Duodenal mucosa (tissue), 2 donors: Measurements from ENCODE around the gene CEP128.

ENCODE experiments used
- H3K27ac ChIP-seq: one replicate; pipeline ENCODE4 v1.7.0; 2013; ENCODE audit warnings: low read depth, low read length
- H3K27me3 ChIP-seq, 2 donors: one replicate each; pipeline ENCODE4 v1.7.0; 2013; ENCODE audit warnings: low read length in 2 of 2, control low read depth in 1 of 2; ENCODE audit not compliant: insufficient read depth in 2 of 2, control insufficient read depth in 1 of 2
- H3K36me3 ChIP-seq, 2 donors: one replicate each; pipeline ENCODE4 v1.7.0; 2013; ENCODE audit warnings: low read length in 2 of 2, control low read depth in 1 of 2; ENCODE audit not compliant: insufficient read depth in 2 of 2, control insufficient read depth in 1 of 2
- H3K4me1 ChIP-seq, 2 donors: one replicate each; pipeline ENCODE4 v1.7.0; 2013; ENCODE audit warnings: low read length in 2 of 2, control low read depth in 1 of 2; ENCODE audit not compliant: insufficient read depth in 2 of 2, control insufficient read depth in 1 of 2
- H3K4me3 ChIP-seq, 2 donors: one replicate each; pipeline ENCODE4 v1.7.0; 2013; ENCODE audit warnings: low read length in 2 of 2, low read depth in 1 of 2
- H3K9ac ChIP-seq, 2 donors: one replicate each; pipeline ENCODE4 v1.7.0; 2013; ENCODE audit warnings: low read length in 2 of 2, low read depth in 1 of 2
- H3K9me3 ChIP-seq, 2 donors: one replicate each; pipeline ENCODE4 v1.7.0; 2013; ENCODE audit warnings: low read length in 2 of 2, control low read depth in 1 of 2; ENCODE audit not compliant: control insufficient read depth in 1 of 2

CEP128 gene

GRCh38 chr14:80705241-80705980 is 236.1 kb downstream of the CEP128 start:
- Histone ChIP-seq H3K36me3 (no peaks in the 10 kb centered on the region), H3K4me3 (no peak overlapping the region), H3K9ac (no peak overlapping the region)

GRCh38 chr14:80700601-80701000 is 240.9 kb downstream of the CEP128 start:
- H3K36me3 ChIP-seq, result no peaks in the 10 kb centered on the region
- H3K9ac ChIP-seq, result no peak overlapping the region
- H3K27me3 ChIP-seq, result no peaks in the 10 kb centered on the region
- H3K27ac ChIP-seq, result no peak overlapping the region
- no peaks in the 10 kb centered on the region for H3K9me3 ChIP-seq
- H3K4me3 ChIP-seq, result no peak overlapping the region
- H3K4me1 ChIP-seq, result no peaks in the 10 kb centered on the region

More at GRCh38 chr14:80705241-80705980, 236.1 kb downstream of the CEP128 start:
- no peak overlapping the region for H3K27ac ChIP-seq
- no peaks in the 10 kb centered on the region for H3K27me3 ChIP-seq
- H3K4me1 ChIP-seq, result no peaks in the 10 kb centered on the region
- no peaks in the 10 kb centered on the region for H3K9me3 ChIP-seq

DNA sequence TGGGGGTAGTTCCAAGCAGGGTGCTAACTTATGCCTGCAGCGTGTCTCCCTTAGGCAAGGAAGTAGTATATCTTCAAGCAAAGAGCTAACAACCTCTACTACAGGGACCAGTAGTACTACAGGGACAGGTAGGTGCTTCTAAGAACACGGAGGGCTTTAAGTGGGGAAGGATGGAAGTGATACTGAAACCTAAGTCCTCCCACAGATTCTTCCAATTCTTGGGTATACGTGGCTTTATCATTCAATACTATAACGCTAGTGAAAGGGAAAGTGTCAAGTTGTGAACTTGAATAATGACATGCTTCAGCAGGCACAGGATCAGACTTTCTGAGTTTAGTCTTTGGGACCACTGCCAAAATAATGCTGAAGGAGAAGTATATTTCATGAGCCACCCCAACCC is 241.7 kb downstream of the CEP128 start:
- H3K27me3 ChIP-seq, result no peaks in the 10 kb centered on the region
- H3K4me1 ChIP-seq, result no peaks in the 10 kb centered on the region
- H3K36me3 ChIP-seq, result no peaks in the 10 kb centered on the region
- H3K27ac ChIP-seq, result no peak overlapping the region
- H3K9me3 ChIP-seq, result no peaks in the 10 kb centered on the region
- no peak overlapping the region for H3K9ac ChIP-seq
- no peak overlapping the region for H3K4me3 ChIP-seq

- no peak overlapping the region for H3K4me3 ChIP-seq
- H3K27me3 ChIP-seq, result no peaks in the 10 kb centered on the region
- H3K36me3 ChIP-seq, result no peaks in the 10 kb centered on the region
- no peaks in the 10 kb centered on the region for H3K4me1 ChIP-seq
- H3K9me3 ChIP-seq, result no peaks in the 10 kb centered on the region
- no peak overlapping the region for H3K9ac ChIP-seq
- H3K27ac ChIP-seq, result no peak overlapping the region
Observed at GRCh38 chr14:80698974-80699373, 242.6 kb downstream of the CEP128 start.

DNA sequence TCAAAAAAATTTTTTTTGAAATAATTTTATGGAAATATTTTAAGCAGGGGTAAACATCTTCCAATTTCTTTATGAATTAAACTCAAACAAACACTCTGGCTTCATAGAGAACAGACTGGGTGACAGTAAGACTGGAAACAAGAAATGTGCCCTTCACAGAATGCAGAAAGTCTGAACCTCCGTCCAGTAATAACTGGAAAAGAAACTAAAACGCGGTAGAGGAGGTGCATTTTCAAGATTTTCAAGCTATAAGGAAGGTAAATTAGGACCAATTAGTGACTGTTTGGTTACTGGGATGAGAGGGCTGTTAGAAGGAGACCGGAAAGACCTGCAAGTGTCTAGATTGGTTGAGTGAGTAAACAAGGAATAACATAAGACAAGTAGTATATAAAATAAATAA is 245.7 kb downstream of the CEP128 start:
- Histone ChIP-seq H3K4me3 (no peak overlapping the region), H3K9me3 (no peaks in the 10 kb centered on the region), H3K9ac (no peak overlapping the region), H3K27me3 (no peaks in the 10 kb centered on the region), H3K4me1 (no peaks in the 10 kb centered on the region), H3K36me3 (no peaks in the 10 kb centered on the region), H3K27ac (no peak overlapping the region)

DNA sequence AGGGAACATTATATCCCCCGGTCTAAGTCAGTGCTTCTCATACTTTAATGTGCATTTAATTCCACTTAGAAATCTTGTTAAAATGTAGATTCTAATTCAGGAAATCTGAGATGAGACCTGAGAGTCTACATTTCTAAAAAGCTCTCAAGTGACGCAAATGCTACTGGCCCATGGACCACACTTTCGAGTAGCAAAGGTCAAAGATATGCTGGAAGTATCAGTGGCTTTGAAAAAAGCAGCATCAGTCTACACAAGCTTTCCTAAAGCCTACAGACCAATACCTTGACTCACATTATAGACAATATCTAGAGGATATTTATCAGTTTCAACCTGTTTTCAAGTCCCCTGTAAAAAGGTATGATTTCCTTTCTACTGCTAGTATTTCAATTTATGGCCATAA is 248.6 kb downstream of the CEP128 start:
- H3K9me3 ChIP-seq, result no peaks in the 10 kb centered on the region
- H3K36me3 ChIP-seq, result no peaks in the 10 kb centered on the region
- no peak overlapping the region for H3K9ac ChIP-seq
- H3K27me3 ChIP-seq, result no peaks in the 10 kb centered on the region
- no peaks in the 10 kb centered on the region for H3K4me1 ChIP-seq
- H3K27ac ChIP-seq, result no peak overlapping the region
- no peak overlapping the region for H3K4me3 ChIP-seq

GRCh38 chr14:80681651-80682050 is 259.9 kb downstream of the CEP128 start:
- Histone ChIP-seq H3K4me3 (no peak overlapping the region), H3K4me1 (no peaks in the 10 kb centered on the region), H3K9ac (no peak overlapping the region), H3K27ac (no peak overlapping the region), H3K27me3 (no peaks in the 10 kb centered on the region), H3K36me3 (no peaks in the 10 kb centered on the region), H3K9me3 (peaks cover 10 to 21% of the 10 kb centered on the region in 2 donors)

GRCh38 chr14:80679273-80679672 is 262.3 kb downstream of the CEP128 start:
- Histone ChIP-seq H3K4me3 (no peak overlapping the region), H3K27ac (no peak overlapping the region), H3K9me3 (peaks cover 10 to 21% of the 10 kb centered on the region in 2 donors), H3K36me3 (no peaks in the 10 kb centered on the region), H3K4me1 (no peaks in the 10 kb centered on the region), H3K9ac (no peak overlapping the region), H3K27me3 (no peaks in the 10 kb centered on the region)

DNA sequence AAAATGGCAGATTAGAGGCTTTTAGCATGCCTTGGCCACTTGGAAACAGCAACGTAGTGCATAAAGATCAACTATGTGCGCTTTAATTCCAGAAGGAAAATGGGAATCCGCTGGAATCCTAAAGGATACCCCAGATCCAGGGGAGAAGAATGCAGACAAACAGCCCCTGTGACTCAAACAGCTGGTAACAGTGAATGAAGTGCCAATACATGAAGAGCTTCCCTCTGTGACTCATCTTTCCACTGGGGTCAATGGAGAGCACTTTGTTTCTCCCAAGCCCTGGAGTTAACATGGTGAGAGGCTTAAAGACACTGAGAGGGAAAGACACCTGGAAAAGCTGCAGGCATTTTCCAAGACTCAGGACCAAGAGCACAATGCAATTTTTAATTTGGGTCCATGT is 263.1 kb downstream of the CEP128 start:
- no peaks in the 10 kb centered on the region for H3K4me1 ChIP-seq
- peaks cover 10 to 21% of the 10 kb centered on the region in 2 donors for H3K9me3 ChIP-seq
- no peaks in the 10 kb centered on the region for H3K36me3 ChIP-seq
- no peak overlapping the region for H3K4me3 ChIP-seq
- H3K9ac ChIP-seq, result no peak overlapping the region
- H3K27me3 ChIP-seq, result no peaks in the 10 kb centered on the region
- no peak overlapping the region for H3K27ac ChIP-seq

DNA sequence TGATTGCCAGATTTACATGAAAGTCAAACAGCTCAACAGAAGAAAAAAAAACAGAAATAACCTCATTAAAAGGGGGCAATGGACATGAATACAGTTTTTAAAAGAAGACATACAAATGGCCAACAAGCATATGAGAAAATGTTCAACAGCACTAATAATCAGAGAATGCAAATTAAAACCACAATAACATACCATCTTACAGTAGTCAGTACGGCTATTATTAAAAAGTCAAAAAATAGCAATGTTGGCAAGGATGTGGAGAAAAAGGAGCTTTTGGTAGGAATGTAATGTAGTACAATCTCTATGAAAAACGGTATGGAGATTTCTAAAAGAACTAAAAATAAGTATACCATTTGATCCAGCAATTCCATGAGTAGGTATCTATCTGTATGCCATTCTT is 272.1 kb downstream of the CEP128 start:
- no peak overlapping the region for H3K9ac ChIP-seq
- no peaks in the 10 kb centered on the region for H3K9me3 ChIP-seq
- H3K27me3 ChIP-seq, result no peaks in the 10 kb centered on the region
- H3K27ac ChIP-seq, result no peak overlapping the region
- no peak overlapping the region for H3K4me3 ChIP-seq
- H3K36me3 ChIP-seq, result no peaks in the 10 kb centered on the region
- H3K4me1 ChIP-seq, result no peaks in the 10 kb centered on the region
